ENCODE results near the gene NCAN. TPM values are rescaled to one million over a fixed set of nuclear protein-coding genes. Genes with fewer than 3 reads are reported as not detected.

Gene NCAN
- polyA plus RNA-seq, 1 donor (not counting 4 experiments of a cell fraction or from before 2014, with no cell fraction given), result not detected

GRCh38 chr19:19176950-19177349, 34.8 kb upstream of the NCAN start:
- H3K9ac ChIP-seq (ENCODE audit: control insufficient read depth, extremely low read depth, insufficient read depth, low read length), result no peak overlapping the region
- H3K79me2 ChIP-seq (ENCODE audit: control insufficient read depth, insufficient read depth, low read length), result no peaks in the 10 kb centered on the region
- H3K4me2 ChIP-seq (ENCODE audit: control insufficient read depth, extremely low read depth, insufficient read depth, low read depth, low read length), result no peak overlapping the region
- FAIRE-seq, result no peak
- no peaks in the 10 kb centered on the region for H3K9me3 ChIP-seq (ENCODE audit: control insufficient read depth, low read depth, low read length)
- no peak overlapping the region for H3K27ac ChIP-seq (ENCODE audit: control insufficient read depth, insufficient read depth, low read length)
- no peak for DNase-seq (ENCODE audit: low read depth, low spot score)
- no peaks in the 10 kb centered on the region for H3K9me1 ChIP-seq (ENCODE audit: control insufficient read depth, extremely low read depth, insufficient read depth, low read length)
- no peak overlapping the region for H3K4me3 ChIP-seq (ENCODE audit: control insufficient read depth in 2 of 3, extremely low read depth in 1 of 3, insufficient read depth in 2 of 3, low read depth in 1 of 3, low read length in 3 of 3)
- dilution Hi-C loops (cut with MboI; ENCODE audit: extremely low pct_ligation_motif_present, low sequenced_read_pairs), result no loop called here
- no peaks in the 10 kb centered on the region for H3K27me3 ChIP-seq (ENCODE audit: control insufficient read depth, extremely low read depth, insufficient read depth, low read length)
- H4K20me1 ChIP-seq (ENCODE audit: control insufficient read depth, extremely low read depth, insufficient read depth, low read length), result no peaks in the 10 kb centered on the region
- TF ChIP-seq CTCF (optimal IDR thresholded peaks at IDR 0.05 in 1 of 3, IDR thresholded peaks at IDR 0.05 in 1 of 3, conservative IDR thresholded peaks at IDR 0.05 in 1 of 3; ENCODE audit: extremely low read depth in 1 of 3, insufficient read depth in 2 of 3, low read length in 3 of 3), result no peak
- no peak for TF ChIP-seq EZH2 (IDR thresholded peaks at IDR 0.05; ENCODE audit: low read length)
- peaks cover 4 to 15% of the 10 kb centered on the region in 2 experiments for H3K36me3 ChIP-seq (ENCODE audit: control insufficient read depth in 2 of 2, extremely low read depth in 1 of 2, insufficient read depth in 2 of 2, low read length in 2 of 2)
- no peaks in the 10 kb centered on the region for H3K4me1 ChIP-seq (ENCODE audit: control insufficient read depth, extremely low read depth, insufficient read depth, low read length)
- H2AFZ ChIP-seq (ENCODE audit: control insufficient read depth, low read length), result no peak overlapping the region

- FAIRE-seq, result no peak
- H3K9me3 ChIP-seq (ENCODE audit: control insufficient read depth, low read depth, low read length), result no peaks in the 10 kb centered on the region
Measured at GRCh38 chr19:19179548-19180441, 32.0 kb upstream of the NCAN start.

More at GRCh38 chr19:19179548-19180441, 32.0 kb upstream of the NCAN start:
- TF ChIP-seq CTCF (optimal IDR thresholded peaks at IDR 0.05 in 1 of 3, IDR thresholded peaks at IDR 0.05 in 1 of 3, conservative IDR thresholded peaks at IDR 0.05 in 1 of 3; ENCODE audit: extremely low read depth in 1 of 3, insufficient read depth in 2 of 3, low read length in 3 of 3), result no peak
- TF ChIP-seq EZH2 (IDR thresholded peaks at IDR 0.05; ENCODE audit: low read length), result no peak
- DNase-seq (ENCODE audit: low read depth, low spot score), result no peak
- no peaks in the 10 kb centered on the region for H3K27me3 ChIP-seq (ENCODE audit: control insufficient read depth, extremely low read depth, insufficient read depth, low read length)
- H3K79me2 ChIP-seq (ENCODE audit: control insufficient read depth, insufficient read depth, low read length), result no peaks in the 10 kb centered on the region
- H4K20me1 ChIP-seq (ENCODE audit: control insufficient read depth, extremely low read depth, insufficient read depth, low read length), result no peaks in the 10 kb centered on the region
- H3K4me2 ChIP-seq (ENCODE audit: control insufficient read depth, extremely low read depth, insufficient read depth, low read depth, low read length), result no peak overlapping the region
- peaks cover 4 to 18% of the 10 kb centered on the region in 2 experiments for H3K36me3 ChIP-seq (ENCODE audit: control insufficient read depth in 2 of 2, extremely low read depth in 1 of 2, insufficient read depth in 2 of 2, low read length in 2 of 2)
- H3K9ac ChIP-seq (ENCODE audit: control insufficient read depth, extremely low read depth, insufficient read depth, low read length), result no peak overlapping the region
- no peak overlapping the region for H3K27ac ChIP-seq (ENCODE audit: control insufficient read depth, insufficient read depth, low read length)
- no peak overlapping the region for H3K4me3 ChIP-seq (ENCODE audit: control insufficient read depth in 2 of 3, extremely low read depth in 1 of 3, insufficient read depth in 2 of 3, low read depth in 1 of 3, low read length in 3 of 3)
- H2AFZ ChIP-seq (ENCODE audit: control insufficient read depth, low read length), result no peak overlapping the region
- H3K4me1 ChIP-seq (ENCODE audit: control insufficient read depth, extremely low read depth, insufficient read depth, low read length), result no peaks in the 10 kb centered on the region
- dilution Hi-C loops (cut with MboI; ENCODE audit: extremely low pct_ligation_motif_present, low sequenced_read_pairs), result no loop called here
- no peaks in the 10 kb centered on the region for H3K9me1 ChIP-seq (ENCODE audit: control insufficient read depth, extremely low read depth, insufficient read depth, low read length)

Measured in keratinocyte (primary cell).